HL-60/S4 (cell line): ENCODE data around the gene KCNMA1.

ENCODE experiments used
- in situ Hi-C: fragments of 300-500 bp; cut with MboI; formaldehyde crosslinking; loops from 2 replicates; pipeline ENCODE4 v1.14.3; 2022; ENCODE audit warnings: low sequenced_read_pairs

The KCNMA1 gene

GRCh38 chr10:77204171-77204570 is 433.4 kb downstream of the KCNMA1 start:
- in situ Hi-C loops = no loop called here

GRCh38 chr10:77202857-77203256 is 434.8 kb downstream of the KCNMA1 start:
- in situ Hi-C loops = no loop called here

DNA sequence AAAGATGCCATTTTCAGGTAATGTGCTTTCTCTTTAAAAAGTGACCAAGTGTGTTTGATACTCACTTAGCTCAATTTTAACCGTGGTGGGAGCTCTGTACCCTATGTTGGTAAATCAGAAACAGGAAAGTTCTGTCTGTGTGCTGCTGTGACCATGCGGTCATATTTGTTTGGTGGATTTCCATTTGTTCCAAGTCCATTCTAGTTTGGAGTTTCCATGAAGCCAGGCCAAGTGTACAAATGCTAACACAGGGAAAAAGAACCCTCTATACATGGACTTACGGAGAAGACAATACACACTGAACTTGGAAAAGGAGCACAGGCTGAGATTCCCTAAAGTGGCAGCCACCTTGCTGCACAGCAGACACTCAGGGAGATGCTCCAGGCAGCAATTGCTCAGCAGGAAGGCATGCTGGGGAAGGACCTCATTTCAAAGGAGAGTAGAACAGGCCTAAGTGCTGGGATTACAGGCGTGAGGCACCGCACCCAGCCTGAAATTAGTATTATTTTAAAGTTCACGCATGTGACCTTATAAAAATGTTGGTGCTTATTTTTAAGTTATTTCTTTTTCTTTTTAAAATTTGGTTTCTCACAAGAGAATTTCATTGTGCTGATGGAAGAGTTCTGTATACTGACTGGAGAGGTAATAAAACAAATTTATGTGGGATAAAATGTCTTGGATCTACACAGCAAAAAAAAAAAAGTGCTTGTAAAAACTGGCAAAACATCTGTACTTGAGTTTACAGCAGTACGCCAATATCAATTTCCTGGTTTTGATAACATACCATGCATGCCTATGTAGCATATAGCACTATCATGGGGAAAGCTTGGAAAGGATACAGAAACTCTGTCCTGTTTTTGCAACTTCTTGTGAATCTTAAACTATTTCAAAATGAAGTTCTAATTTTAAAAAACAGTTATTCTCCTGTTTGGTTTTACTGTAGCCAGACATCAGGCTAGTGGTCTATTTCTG is 436.2 kb downstream of the KCNMA1 start:
- in situ Hi-C loops = no loop called here

DNA sequence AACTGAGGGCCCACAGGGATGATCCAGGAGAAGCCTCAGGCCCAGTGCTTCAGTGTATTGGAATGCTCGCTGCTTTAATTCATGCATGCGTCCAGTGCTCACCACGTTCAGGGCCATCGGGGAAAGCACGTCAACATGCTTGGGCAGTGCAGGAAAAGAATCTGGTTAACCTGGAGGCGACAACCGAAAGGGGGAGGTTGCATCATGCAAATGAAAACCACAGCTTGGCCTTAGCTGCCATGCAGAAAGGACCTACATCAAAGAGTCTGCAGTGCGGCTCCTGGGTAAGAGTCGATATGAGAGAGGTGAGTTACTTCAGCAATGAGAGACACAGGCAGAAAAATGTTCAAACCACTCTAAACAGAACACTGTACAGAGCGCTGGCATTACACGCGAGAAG is 440.1 kb downstream of the KCNMA1 start:
- in situ Hi-C loops = no loop called here

DNA sequence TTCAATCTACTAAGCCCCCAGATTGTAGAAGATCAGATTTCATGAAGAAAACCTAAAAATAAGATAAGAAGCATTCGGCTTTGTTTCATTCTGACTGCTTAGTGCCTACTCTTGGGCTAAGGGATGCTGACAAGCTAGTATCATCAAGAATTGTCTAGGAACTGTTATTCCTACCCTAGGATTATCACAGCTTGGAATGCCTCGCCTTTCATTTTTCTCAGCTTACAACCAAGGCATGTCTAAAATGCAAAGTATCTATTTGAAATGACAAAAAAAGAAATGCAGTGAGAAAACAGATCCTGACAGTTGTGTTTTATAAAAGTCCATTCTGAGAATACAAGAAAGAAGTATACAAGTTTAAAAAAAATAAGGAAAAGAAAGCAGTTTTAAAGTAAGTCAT is 441.0 kb downstream of the KCNMA1 start:
- in situ Hi-C loops = no loop called here

DNA sequence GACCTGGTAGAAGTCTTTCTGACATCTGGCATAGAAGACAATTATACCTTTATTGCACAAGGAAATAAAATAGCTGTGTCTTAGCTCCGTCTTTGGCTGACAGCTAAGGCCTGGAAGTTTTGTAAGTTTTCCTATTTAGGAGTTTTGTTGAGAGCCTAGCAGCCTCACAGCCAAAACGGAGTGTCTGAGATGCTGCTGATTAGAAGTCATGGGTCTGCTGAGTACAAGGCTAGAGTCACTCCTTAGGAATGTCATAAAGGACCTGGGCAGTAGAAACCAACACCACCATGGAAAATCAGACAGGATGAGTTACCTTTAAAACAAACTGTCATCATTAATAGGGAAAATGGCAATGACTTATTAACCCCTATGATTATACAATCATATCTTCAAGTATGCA is 442.5 kb downstream of the KCNMA1 start:
- in situ Hi-C loops = no loop called here

- in situ Hi-C loops = no loop called here
Observed at GRCh38 chr10:77193001-77193400, 444.6 kb downstream of the KCNMA1 start.

DNA sequence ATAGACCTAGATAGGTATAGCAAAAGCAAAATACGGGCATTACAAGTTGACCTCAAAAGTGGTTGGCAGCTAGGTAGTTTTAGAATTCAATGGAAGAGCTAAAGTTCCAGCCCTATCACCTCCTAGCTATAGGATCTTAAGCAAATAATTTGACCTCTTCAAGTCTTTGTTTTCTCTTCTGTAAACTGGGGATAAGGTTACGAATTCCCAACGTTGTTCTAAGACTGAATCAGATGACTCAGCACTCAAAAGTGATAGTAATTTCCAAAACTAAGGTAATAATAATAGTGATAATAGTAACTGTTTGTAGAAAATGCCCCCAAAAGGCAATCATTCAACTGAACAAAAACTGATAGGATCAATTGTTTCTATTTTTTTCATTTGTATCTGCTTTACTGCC is 445.2 kb downstream of the KCNMA1 start:
- in situ Hi-C loops = no loop called here

DNA sequence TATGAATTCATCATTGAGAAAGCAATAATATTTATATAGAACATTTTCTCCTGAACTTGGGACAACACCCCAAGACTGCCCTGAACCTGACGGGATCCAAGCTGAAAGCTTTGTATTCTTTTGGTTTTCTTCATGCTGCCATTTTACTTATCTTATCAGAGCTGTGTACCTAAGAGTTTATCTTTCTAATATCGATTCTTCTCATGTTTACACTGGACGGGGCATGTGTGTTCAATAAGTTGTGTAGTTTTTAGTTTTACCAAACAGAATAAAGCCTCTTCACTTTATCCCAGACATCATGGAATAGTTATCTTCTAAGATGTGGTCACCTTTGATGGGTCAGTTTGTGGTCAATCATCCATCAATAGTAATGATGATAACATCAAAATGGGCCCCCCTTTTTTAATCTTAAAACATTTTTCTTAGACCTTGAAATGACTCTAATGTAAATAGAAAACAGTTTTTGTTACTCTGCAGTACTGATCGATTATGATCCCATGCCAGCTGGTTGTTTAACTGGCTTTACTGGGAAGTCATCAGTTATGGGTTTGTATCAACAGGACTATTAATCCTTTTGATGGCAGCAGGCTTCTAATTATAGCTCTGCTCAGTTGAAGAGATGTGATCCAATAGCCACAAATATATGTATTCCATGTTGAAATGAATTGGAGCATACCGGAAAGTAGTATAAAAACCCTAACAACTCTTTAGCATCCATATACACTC is 446.1 kb downstream of the KCNMA1 start:
- in situ Hi-C loops = no loop called here

- in situ Hi-C loops = no loop called here
Observed at GRCh38 chr10:77190291-77190690, 447.3 kb downstream of the KCNMA1 start.

- in situ Hi-C loops = no loop called here
Observed at GRCh38 chr10:77189520-77189919, 448.1 kb downstream of the KCNMA1 start.

DNA sequence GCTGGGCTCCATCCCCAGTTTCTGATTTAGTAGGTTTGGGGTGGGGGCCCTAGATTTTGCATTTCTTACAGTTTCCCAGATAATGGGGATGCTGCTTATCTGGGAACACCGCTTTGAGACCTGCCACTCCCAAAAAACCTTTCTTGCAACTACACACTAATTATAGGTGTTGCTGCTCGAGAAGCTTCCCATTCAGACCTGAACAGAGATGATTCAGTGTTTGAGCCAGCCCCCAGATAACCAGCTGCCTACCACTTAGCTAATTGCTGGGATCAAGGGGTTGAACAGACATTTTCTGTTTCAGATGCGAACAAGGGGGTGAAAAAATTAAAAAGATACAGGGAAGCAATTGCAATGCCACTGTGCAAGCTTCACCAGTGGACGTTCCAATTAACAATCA is 448.5 kb downstream of the KCNMA1 start:
- in situ Hi-C loops = no loop called here

- in situ Hi-C loops = no loop called here
Observed at GRCh38 chr10:77188521-77188920, 449.1 kb downstream of the KCNMA1 start.

GRCh38 chr10:77188000-77188395 is 449.6 kb downstream of the KCNMA1 start:
- in situ Hi-C loops = no loop called here

DNA sequence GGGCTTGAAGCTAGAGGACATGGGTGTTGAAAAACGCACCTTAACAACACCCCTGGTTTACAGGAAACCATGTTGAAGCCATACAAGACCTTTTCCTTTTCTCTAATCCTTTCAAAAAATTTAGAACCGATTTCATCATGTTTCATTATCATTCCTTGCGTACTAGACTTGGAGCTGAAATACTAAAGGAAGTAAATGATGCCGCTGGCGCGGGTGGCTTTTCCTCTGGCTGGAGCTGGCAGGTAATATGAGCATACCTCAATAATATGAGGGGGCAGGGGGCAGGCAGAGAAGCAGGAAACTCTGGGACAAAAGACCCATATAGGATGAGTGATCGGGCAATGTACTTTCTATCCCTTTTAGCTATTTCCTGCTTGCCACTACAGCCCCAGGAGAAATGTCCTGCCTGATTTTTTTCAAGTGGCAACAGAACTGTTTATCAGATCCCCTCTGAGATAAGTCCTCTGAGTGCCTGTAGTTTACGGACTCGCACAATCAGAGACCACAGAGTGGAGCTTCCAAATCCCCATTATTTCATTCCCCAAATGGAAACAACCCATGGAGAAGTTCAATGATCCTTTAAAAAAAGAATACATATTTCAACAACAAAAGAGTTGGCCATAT is 450.1 kb downstream of the KCNMA1 start:
- in situ Hi-C loops = no loop called here

DNA sequence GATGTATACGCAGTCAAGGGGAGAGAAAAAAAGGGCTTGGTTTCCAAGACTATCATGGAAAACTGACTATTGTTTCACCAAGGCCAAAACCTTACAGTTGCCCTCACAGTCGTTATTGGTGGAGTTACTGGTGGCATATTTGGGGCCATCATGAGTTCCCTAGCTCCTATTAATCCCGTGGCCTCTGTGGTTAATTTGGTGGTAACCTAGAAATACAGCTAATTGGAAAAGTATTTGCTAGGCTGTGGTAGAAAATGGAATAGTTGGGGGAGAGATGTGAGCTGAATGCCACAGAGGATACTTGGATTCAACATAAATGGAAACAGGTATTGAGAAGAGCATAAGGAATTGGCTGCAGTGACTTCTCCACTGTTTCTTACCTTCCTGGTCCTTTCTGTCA is 450.7 kb downstream of the KCNMA1 start:
- in situ Hi-C loops = no loop called here

- in situ Hi-C loops = no loop called here
Observed at GRCh38 chr10:77185696-77186095, 451.9 kb downstream of the KCNMA1 start.

DNA sequence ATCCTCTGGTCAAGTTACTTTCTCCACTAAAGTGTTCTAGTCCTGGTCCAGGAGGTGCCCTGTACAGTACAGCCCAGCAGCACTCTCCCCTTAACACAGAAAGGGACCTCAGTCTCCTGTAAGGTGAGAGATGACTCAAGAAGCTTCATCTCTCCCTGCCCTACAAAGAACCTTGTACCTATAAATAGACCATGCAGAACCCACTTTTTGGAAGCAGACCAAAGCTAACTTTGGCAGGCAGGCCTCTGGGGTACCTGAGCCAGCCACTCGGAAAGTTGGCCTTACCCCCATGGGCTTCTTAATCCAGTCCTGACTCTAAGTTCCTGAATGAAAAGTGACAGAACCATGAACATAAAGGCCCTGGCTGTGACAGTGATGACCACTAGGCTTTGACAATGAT is 454.8 kb downstream of the KCNMA1 start:
- in situ Hi-C loops = no loop called here

GRCh38 chr10:77180794-77181193 is 456.8 kb downstream of the KCNMA1 start:
- in situ Hi-C loops = no loop called here

DNA sequence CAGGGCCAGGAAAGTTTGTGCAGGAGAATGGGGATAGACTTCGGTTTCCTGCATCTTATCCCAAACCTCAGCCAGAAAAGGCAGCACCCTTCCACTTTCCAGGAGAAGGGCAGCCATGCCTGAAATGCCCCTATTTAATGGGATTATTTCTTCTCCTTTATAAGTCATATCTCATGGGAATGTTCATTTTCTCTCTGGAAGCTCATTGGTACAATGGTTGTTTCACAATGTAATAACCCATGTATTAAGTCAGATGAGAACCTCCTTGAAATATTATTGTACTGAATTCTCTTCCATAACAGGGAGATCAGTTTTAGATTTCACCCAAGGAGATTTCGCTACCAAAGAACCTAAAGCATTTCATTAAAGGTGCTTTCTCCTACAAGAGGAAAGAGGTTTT is 457.5 kb downstream of the KCNMA1 start:
- in situ Hi-C loops = no loop called here

DNA sequence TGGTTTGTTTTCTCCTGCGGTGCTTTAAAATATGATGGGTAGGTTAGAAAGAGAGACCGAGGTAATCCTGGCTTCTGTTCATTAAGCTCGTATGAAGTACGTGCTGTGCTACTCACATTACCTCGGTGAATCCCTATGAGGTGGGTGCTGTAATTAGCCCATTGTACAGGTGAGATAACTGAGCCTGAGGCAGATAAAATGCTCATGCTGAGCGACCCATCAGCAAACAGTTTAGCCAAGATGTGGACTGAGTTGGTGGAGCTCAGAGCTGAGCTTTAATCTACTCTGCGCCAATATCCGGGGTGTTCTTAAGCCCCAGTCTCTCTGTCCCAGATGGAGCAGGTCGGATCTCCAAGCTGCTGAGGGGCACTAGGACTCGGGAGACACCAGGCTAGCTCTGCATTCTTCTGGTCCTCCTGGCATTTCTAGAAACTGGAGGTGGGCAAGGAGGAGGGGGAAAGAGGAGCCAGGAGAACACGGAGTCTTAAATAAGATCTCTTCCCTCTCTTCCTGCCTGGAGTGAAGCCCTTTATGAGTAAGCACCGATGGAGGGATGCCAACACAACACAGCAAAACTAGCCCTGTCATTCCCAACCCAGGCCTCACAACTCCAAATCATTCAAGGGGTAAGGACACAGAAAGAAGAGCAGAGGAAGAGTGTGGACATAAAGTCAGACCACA is 458.5 kb downstream of the KCNMA1 start:
- in situ Hi-C loops = loop anchor here (10.0 kb wide), 1 partner anchor 466 kb away; no protein-coding TSS in a partner anchor
